GM19468 (cell line): ENCODE data around the gene GSC2.

Experiments
- ATAC-seq: cut with Tn5 transposase; IDR thresholded peaks from one replicate; pipeline ENCODE4 v1.9.1; 2021; ENCODE audit warnings: mild to moderate bottlenecking, moderate library complexity, moderate number of reproducible peaks; ENCODE audit not compliant: unreplicated experiment; ENCODE audit errors: extremely low read depth

GSC2 gene

GRCh38 chr22:19149991-19150390 lies at the start of gene GSC2:
Gene GSC2 (minus strand): TSS chr22:19150292. CDS start chr22:19150283, 9 bp downstream.
- ATAC-seq: no peak

- no peak for ATAC-seq
Observed at GRCh38 chr22:19199479-19199878, 49.4 kb upstream of the GSC2 start.

GRCh38 chr22:19197997-19198865 lies 48.1 kb upstream of the GSC2 start:
- ATAC-seq: no peak

GRCh38 chr22:19196841-19197612 lies 46.9 kb upstream of the GSC2 start:
- ATAC-seq: no peak

- ATAC-seq: no peak
Observed at GRCh38 chr22:19195796-19196731, 46.0 kb upstream of the GSC2 start.

- ATAC-seq: no peak
Observed at GRCh38 chr22:19194766-19195536, 44.9 kb upstream of the GSC2 start.

- no peak for ATAC-seq
Observed at GRCh38 chr22:19193879-19194278, 43.8 kb upstream of the GSC2 start.

GRCh38 chr22:19187716-19188563 lies 37.8 kb upstream of the GSC2 start:
- ATAC-seq: no peak

- ATAC-seq: no peak
Observed at GRCh38 chr22:19184276-19184997, 34.3 kb upstream of the GSC2 start.

GRCh38 chr22:19183216-19183615 lies 33.1 kb upstream of the GSC2 start:
- no peak for ATAC-seq

- ATAC-seq: no peak
Observed at GRCh38 chr22:19182472-19183157, 32.5 kb upstream of the GSC2 start.

GRCh38 chr22:19181786-19182471 lies 31.8 kb upstream of the GSC2 start:
- ATAC-seq: no peak

- ATAC-seq: no peak
Observed at GRCh38 chr22:19180740-19181410, 30.8 kb upstream of the GSC2 start.

GRCh38 chr22:19180234-19180633 lies 30.1 kb upstream of the GSC2 start:
- ATAC-seq: no peak

GRCh38 chr22:19179497-19180048 lies 29.5 kb upstream of the GSC2 start:
- no peak for ATAC-seq
